Tibial artery (tissue), 4 donors: ENCODE measurements around the gene HSF2BP.

Experiments used
- DNase-seq, 2 donors: peaks; one replicate each; pipeline ENCODE4 v3.0.0-alpha.2; 2019
- H3K27ac ChIP-seq, 2 donors: fragments of 200-600 bp; sonication (generic) in 1 of 2; 1 replicate in 1 of 2; 2 replicates in 1 of 2; pipeline ENCODE4 v1.5.1; 2018 to 2019; ENCODE audit warnings: mild to moderate bottlenecking in 1 of 2
- H3K27me3 ChIP-seq, 2 donors: fragments of 200-600 bp; sonication (generic) in 1 of 2; one replicate each; pipeline versions ENCODE4 v1.5.1 to v1.6.0; 2016 to 2019
- H3K36me3 ChIP-seq, 3 donors: fragments of 200-600 bp; sonication (generic) in 2 of 3; one replicate each; pipeline ENCODE4 v1.5.1; 2016 to 2019; ENCODE audit warnings: mild to moderate bottlenecking in 2 of 3
- H3K4me1 ChIP-seq, 4 donors: fragments of 200-600 bp; sonication (generic) in 2 of 4; 1 replicate in 3 of 4; 2 replicates in 1 of 4; pipeline ENCODE4 v1.5.1; 2016 to 2019
- H3K4me3 ChIP-seq, 2 donors: fragments of 200-600 bp; sonication (generic) in 1 of 2; 1 replicate in 1 of 2; 2 replicates in 1 of 2; pipeline ENCODE4 v1.5.1; 2018 to 2019; ENCODE audit warnings: mild to moderate bottlenecking in 2 of 2
- H3K9me3 ChIP-seq, 3 donors: fragments of 200-600 bp; sonication (generic) in 1 of 3; one replicate each; pipeline ENCODE4 v1.5.1; 2016 to 2019
- CTCF ChIP-seq, 2 experiments: fragments of 200-600 bp in 1 of 2; fragments of 450-650 bp in 1 of 2; IDR thresholded peaks; one replicate each; pipeline ENCODE4 v1.5.1; 2017 to 2019; ENCODE audit warnings: antibody characterized with exemption in 2 of 2, mild to moderate bottlenecking in 1 of 2, moderate library complexity in 1 of 2
- intact Hi-C: fragments of 100-400 bp; cut with DNase I; formaldehyde crosslinking; loops from one replicate; pipeline ENCODE4 v1.15.0; 2023; ENCODE audit warnings: low total_unique reads

The HSF2BP gene

GRCh38 chr21:43639470-43640353 is 19.6 kb downstream of the HSF2BP start:
- DNase-seq = no peak
- no peaks in the 10 kb centered on the region for H3K9me3 ChIP-seq
- no peak overlapping the region for H3K4me3 ChIP-seq
- no peak for TF ChIP-seq CTCF (IDR thresholded peaks at IDR 0.05)
- H3K27me3 ChIP-seq = no peaks in the 10 kb centered on the region
- peaks cover 0 to 5% (median 0%) of the 10 kb centered on the region in 4 donors for H3K4me1 ChIP-seq
- H3K27ac ChIP-seq = no peak overlapping the region
- intact Hi-C loops = no loop called here
- H3K36me3 ChIP-seq = no peaks in the 10 kb centered on the region

DNA sequence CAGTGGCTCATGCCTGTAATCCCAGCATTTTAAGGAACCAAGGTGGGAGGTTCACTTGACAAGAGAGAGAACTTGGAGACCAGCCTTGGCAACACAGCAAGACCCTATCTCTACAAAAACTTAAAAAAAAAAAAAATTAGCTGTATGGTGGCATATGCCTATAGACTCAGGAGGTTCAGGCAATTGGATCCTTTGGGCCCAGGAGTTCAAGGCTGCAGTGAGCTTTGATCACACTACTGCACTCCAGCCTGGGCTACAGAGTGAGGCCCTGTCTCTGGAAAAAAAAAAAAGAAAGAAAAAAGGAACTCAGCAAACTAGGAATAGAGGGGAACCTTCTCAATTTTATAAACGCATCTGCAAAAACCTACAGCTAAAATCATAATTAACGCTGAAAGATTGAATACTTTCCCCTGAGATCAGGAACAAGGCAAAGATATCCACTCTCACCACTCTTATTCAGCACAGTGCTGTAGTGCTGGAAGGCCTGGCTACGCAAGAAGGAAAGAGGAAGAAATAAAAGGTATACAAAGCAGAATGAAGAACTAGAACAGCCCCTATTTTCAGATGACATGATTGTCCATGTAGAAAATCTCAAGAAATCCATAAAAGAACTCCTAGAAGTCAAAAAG is 21.6 kb downstream of the HSF2BP start:
- Histone ChIP-seq H3K4me3 (no peak overlapping the region), H3K27me3 (no peaks in the 10 kb centered on the region), H3K36me3 (no peaks in the 10 kb centered on the region), H3K4me1 (no peaks in the 10 kb centered on the region), H3K27ac (no peak overlapping the region), H3K9me3 (no peaks in the 10 kb centered on the region)
- no peak for DNase-seq
- TF ChIP-seq CTCF (IDR thresholded peaks at IDR 0.05) = no peak
- intact Hi-C loops = no loop called here

DNA sequence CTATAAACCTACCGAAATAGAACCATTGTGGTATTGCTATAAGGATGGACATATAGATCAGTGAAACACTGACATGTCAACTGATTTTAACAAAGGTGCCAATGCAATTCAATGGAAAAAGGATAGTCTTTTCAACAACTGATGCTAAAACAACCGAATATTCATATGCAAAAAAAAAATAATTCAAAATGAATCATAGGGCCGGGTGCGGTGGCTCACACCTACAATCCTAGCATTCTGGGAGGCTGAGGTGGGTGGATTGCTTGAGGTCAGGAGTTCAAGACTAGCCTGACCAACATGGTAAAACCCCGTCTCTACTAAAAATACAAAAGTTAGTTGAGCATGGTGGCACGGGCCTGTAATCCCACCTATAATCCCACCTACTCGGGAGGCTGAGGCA is 23.9 kb downstream of the HSF2BP start:
- no peak for TF ChIP-seq CTCF (IDR thresholded peaks at IDR 0.05)
- H3K27ac ChIP-seq = no peak overlapping the region
- H3K4me1 ChIP-seq = no peaks in the 10 kb centered on the region
- intact Hi-C loops = no loop called here
- no peaks in the 10 kb centered on the region for H3K9me3 ChIP-seq
- H3K36me3 ChIP-seq = no peaks in the 10 kb centered on the region
- DNase-seq = no peak
- no peak overlapping the region for H3K4me3 ChIP-seq
- no peaks in the 10 kb centered on the region for H3K27me3 ChIP-seq

GRCh38 chr21:43634618-43635017 is 24.7 kb downstream of the HSF2BP start:
- Histone ChIP-seq H3K27ac (no peak overlapping the region), H3K4me1 (no peaks in the 10 kb centered on the region), H3K9me3 (no peaks in the 10 kb centered on the region), H3K36me3 (no peaks in the 10 kb centered on the region), H3K4me3 (no peak overlapping the region), H3K27me3 (no peaks in the 10 kb centered on the region)
- TF ChIP-seq CTCF (IDR thresholded peaks at IDR 0.05) = no peak
- no peak for DNase-seq
- intact Hi-C loops = no loop called here

DNA sequence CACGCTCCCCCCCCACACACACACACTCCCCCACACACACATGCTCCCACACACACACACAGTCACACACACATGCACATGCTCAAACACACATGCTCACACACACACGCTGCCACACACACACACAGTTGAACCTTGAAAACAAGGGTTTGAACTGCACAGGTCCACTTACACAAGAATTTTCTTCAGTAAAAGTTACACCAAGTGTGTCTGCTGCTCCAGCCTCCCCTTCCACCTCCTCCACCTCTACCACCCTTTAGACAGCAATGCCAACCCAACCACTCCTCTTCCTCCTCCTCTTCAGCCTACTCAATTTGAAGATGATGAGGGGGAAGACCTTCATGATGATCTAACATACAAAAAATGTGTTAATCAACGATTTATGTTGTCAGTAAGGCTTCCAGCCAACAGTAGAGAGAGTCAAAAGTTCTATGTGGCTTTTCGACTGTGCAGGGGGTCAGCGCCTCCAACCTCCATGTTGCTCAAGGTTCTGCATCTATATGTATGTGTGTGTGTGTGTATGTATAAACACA is 26.8 kb downstream of the HSF2BP start:
- intact Hi-C loops = no loop called here
- no peak overlapping the region for H3K27ac ChIP-seq
- no peak overlapping the region for H3K4me3 ChIP-seq
- no peaks in the 10 kb centered on the region for H3K36me3 ChIP-seq
- peaks cover 0 to 6% (median 6%) of the 10 kb centered on the region in 3 donors for H3K9me3 ChIP-seq
- no peak for TF ChIP-seq CTCF (IDR thresholded peaks at IDR 0.05)
- H3K4me1 ChIP-seq = no peaks in the 10 kb centered on the region
- no peaks in the 10 kb centered on the region for H3K27me3 ChIP-seq
- no peak for DNase-seq
